Measurements from ENCODE around the gene SOX5.

The SOX5 gene

GRCh38 chr12:23542187-23542586 is 407.3 kb downstream of the SOX5 start:
- TF ChIP-seq MAX (IDR thresholded peaks at IDR 0.05; ENCODE audit: low read depth, low read length) (no peak), MYC (IDR thresholded peaks at IDR 0.05; ENCODE audit: low read depth, low read length) (no peak), POLR2A (IDR thresholded peaks at IDR 0.05; ENCODE audit: extremely low read depth, insufficient read length) (no peak)
- TF ChIP-seq, protein P1, sequence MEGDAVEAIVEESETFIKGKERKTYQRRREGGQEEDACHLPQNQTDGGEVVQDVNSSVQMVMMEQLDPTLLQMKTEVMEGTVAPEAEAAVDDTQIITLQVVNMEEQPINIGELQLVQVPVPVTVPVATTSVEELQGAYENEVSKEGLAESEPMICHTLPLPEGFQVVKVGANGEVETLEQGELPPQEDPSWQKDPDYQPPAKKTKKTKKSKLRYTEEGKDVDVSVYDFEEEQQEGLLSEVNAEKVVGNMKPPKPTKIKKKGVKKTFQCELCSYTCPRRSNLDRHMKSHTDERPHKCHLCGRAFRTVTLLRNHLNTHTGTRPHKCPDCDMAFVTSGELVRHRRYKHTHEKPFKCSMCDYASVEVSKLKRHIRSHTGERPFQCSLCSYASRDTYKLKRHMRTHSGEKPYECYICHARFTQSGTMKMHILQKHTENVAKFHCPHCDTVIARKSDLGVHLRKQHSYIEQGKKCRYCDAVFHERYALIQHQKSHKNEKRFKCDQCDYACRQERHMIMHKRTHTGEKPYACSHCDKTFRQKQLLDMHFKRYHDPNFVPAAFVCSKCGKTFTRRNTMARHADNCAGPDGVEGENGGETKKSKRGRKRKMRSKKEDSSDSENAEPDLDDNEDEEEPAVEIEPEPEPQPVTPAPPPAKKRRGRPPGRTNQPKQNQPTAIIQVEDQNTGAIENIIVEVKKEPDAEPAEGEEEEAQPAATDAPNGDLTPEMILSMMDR (IDR thresholded peaks at IDR 0.05; ENCODE audit: low read depth, low read length): no peak
- no peak for DNase-seq (ENCODE audit: low read depth)
- H3K4me3 ChIP-seq (ENCODE audit: low read depth, low read length): no peak overlapping the region

- no peak overlapping the region for H3K4me3 ChIP-seq (ENCODE audit: low read depth, low read length)
- no peak for TF ChIP-seq MYC (IDR thresholded peaks at IDR 0.05; ENCODE audit: low read depth, low read length)
- TF ChIP-seq POLR2A (IDR thresholded peaks at IDR 0.05; ENCODE audit: extremely low read depth, insufficient read length): no peak
- TF ChIP-seq MAX (IDR thresholded peaks at IDR 0.05; ENCODE audit: low read depth, low read length): no peak
- TF ChIP-seq, protein P1 (IDR thresholded peaks at IDR 0.05; ENCODE audit: low read depth, low read length): no peak
- no peak for DNase-seq (ENCODE audit: low read depth)
Measured at GRCh38 chr12:23540572-23540971, 408.9 kb downstream of the SOX5 start.

DNA sequence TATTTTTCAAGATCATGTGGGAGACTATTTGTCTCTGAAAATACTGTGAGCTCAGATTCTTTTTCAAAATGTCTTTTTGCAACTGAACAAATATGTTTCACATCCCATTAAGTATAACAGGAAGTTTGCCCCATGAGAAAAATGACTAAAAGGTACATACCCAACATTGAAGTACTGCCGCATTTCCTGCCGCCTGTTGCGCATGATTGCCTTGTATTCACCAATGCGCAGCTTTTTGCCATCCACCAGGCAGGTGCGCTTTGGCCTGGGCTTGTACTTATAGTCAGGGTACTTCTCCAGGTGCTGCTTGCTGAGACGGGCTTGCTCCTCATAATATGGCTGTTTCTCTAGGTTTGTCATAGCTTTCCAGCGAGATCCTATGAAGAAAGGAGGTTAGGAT is 413.2 kb downstream of the SOX5 start:
- TF ChIP-seq POLR2A (IDR thresholded peaks at IDR 0.05; ENCODE audit: extremely low read depth, insufficient read length) (no peak), MAX (IDR thresholded peaks at IDR 0.05; ENCODE audit: low read depth, low read length) (no peak), MYC (IDR thresholded peaks at IDR 0.05; ENCODE audit: low read depth, low read length) (no peak)
- TF ChIP-seq, protein P1 (IDR thresholded peaks at IDR 0.05; ENCODE audit: low read depth, low read length): no peak
- DNase-seq (ENCODE audit: low read depth): no peak
- no peak overlapping the region for H3K4me3 ChIP-seq (ENCODE audit: low read depth, low read length)

DNA sequence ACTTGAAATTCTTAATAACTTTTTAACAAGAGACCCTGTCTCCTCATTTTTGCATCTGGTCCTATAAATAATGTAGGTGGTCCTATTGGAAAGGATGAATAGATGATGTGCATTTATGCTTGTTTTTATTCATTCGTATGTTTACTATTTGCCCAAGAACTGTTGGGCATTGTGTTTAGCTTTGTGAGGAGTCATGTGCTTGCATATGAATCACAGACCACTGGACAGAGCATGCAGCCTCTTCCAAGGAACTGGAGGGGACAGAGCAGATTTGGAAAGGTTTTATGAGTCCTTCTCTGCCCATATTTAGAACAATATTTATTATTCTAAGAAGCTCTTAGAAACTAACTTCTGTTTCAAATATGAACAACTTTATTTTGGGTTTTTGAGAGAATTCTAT is 414.0 kb downstream of the SOX5 start:
- H3K4me3 ChIP-seq (ENCODE audit: low read depth, low read length): no peak overlapping the region
- no peak for DNase-seq (ENCODE audit: low read depth)
- no peak for TF ChIP-seq MYC (IDR thresholded peaks at IDR 0.05; ENCODE audit: low read depth, low read length)
- TF ChIP-seq, protein P1 (IDR thresholded peaks at IDR 0.05; ENCODE audit: low read depth, low read length): no peak
- no peak for TF ChIP-seq POLR2A (IDR thresholded peaks at IDR 0.05; ENCODE audit: extremely low read depth, insufficient read length)
- no peak for TF ChIP-seq MAX (IDR thresholded peaks at IDR 0.05; ENCODE audit: low read depth, low read length)

DNA sequence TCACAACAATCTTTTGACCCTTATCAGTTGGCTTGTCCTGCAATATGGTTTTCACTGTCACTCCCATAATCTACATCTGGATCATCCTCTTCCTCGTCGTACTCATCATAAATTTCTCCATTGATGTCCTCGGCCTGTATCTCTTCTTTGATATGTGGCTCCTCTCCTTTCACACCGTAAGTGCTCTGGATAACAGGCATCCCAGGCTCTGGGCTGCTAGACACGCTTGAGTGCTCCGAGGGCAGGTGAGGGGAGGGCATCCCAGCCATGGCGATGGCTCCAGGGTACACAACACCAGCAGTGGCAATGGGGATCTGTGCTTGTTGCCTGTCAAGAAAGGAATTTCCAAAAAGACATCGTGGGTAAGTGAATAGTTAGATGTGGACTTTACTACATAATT is 415.3 kb downstream of the SOX5 start:
- no peak for DNase-seq (ENCODE audit: low read depth)
- TF ChIP-seq MAX (IDR thresholded peaks at IDR 0.05; ENCODE audit: low read depth, low read length): no peak
- no peak for TF ChIP-seq POLR2A (IDR thresholded peaks at IDR 0.05; ENCODE audit: extremely low read depth, insufficient read length)
- TF ChIP-seq MYC (IDR thresholded peaks at IDR 0.05; ENCODE audit: low read depth, low read length): no peak
- TF ChIP-seq, protein P1 (IDR thresholded peaks at IDR 0.05; ENCODE audit: low read depth, low read length): no peak
- H3K4me3 ChIP-seq (ENCODE audit: low read depth, low read length): no peak overlapping the region

- no peak for DNase-seq (ENCODE audit: low read depth)
- H3K4me3 ChIP-seq (ENCODE audit: low read depth, low read length): no peak overlapping the region
Measured at GRCh38 chr12:23533699-23534098, 415.8 kb downstream of the SOX5 start.

More at GRCh38 chr12:23533699-23534098, 415.8 kb downstream of the SOX5 start:
- TF ChIP-seq MYC (IDR thresholded peaks at IDR 0.05; ENCODE audit: low read depth, low read length) (no peak), MAX (IDR thresholded peaks at IDR 0.05; ENCODE audit: low read depth, low read length) (no peak), POLR2A (IDR thresholded peaks at IDR 0.05; ENCODE audit: extremely low read depth, insufficient read length) (no peak)
- TF ChIP-seq, protein P1 (IDR thresholded peaks at IDR 0.05; ENCODE audit: low read depth, low read length): no peak

Measured in NB4 (cell line).